ENCODE results near the gene KL.

GRCh38 chr13:32997399-32997798, 18.8 kb upstream of the KL start:
- TF ChIP-seq CTCF (IDR thresholded peaks at IDR 0.05): no peak
- TF ChIP-seq POLR2A (IDR thresholded peaks at IDR 0.05): no peak

Measured in thyroid gland (tissue), 4 donors.